ENCODE results near the gene ABCA7. TPM values are rescaled to one million over a fixed set of nuclear protein-coding genes. Genes with fewer than 3 reads are reported as not detected.
A peak's percentile ranks its signal among the peaks of the same experiment; 100 is the strongest.

Gene ABCA7, protein sequence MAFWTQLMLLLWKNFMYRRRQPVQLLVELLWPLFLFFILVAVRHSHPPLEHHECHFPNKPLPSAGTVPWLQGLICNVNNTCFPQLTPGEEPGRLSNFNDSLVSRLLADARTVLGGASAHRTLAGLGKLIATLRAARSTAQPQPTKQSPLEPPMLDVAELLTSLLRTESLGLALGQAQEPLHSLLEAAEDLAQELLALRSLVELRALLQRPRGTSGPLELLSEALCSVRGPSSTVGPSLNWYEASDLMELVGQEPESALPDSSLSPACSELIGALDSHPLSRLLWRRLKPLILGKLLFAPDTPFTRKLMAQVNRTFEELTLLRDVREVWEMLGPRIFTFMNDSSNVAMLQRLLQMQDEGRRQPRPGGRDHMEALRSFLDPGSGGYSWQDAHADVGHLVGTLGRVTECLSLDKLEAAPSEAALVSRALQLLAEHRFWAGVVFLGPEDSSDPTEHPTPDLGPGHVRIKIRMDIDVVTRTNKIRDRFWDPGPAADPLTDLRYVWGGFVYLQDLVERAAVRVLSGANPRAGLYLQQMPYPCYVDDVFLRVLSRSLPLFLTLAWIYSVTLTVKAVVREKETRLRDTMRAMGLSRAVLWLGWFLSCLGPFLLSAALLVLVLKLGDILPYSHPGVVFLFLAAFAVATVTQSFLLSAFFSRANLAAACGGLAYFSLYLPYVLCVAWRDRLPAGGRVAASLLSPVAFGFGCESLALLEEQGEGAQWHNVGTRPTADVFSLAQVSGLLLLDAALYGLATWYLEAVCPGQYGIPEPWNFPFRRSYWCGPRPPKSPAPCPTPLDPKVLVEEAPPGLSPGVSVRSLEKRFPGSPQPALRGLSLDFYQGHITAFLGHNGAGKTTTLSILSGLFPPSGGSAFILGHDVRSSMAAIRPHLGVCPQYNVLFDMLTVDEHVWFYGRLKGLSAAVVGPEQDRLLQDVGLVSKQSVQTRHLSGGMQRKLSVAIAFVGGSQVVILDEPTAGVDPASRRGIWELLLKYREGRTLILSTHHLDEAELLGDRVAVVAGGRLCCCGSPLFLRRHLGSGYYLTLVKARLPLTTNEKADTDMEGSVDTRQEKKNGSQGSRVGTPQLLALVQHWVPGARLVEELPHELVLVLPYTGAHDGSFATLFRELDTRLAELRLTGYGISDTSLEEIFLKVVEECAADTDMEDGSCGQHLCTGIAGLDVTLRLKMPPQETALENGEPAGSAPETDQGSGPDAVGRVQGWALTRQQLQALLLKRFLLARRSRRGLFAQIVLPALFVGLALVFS (N-terminal part only)
- 12.8 and 16.3 TPM in 2 replicates for total RNA-seq
- long read RNA-seq: 0 reads

DNA sequence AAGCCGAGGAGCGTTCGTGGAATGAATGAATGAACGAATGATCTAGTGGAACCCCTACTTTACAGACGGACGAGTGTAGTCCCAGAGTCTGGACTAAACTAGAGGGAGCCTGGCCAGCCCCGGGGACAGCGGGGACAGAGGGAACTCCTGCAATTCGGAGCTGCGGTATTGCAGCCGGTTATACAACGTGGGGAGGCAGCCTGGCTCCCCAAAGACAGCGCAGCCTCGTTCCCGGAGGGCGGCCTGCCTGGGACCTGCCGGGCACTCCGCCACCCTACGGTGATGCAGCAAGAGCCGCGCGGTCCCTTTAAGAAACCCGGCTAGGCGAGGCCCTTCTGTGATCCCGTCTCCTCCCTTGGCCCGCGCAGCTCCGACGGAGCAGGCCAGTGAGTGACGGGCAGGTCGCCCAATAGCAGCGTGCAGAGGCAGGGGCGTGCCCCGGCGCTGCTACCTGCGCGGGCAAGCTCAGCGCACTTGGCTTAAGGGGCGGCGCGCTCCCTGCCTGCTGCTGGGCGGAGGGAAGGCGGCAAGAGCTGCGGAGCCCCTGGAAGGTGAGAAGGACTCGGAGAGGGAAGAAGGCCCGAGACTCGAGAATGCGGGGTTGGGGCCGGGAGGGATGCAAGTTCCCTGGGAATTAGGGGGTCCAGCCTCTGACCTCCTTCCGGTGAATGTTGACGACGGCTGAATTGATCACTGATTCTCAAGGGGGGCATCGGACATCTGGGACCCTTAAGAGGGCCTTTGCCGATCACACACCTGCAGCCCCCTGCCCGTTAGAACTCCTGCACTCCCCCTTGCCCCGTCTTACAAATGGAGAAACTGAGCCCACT lies at the start of gene ABCA7:
Gene ABCA7, plus strand, starts transcription at position 462 of the 830 bp plus-strand sequence. CDS start 1,255 bp downstream, outside the sequence.
- Mint-ChIP-seq H3K36me3 (ENCODE audit: low read depth) (peaks cover 3% of the 10 kb centered on the region), H3K9me3 (no peaks in the 10 kb centered on the region), H3K27ac (ENCODE audit: unreplicated experiment) (peak within 1 kb of the TSS; percentile 78), H3K4me3 (peak within 1 kb of the TSS; percentile 97), H3K4me1 (peaks cover 27% of the 10 kb centered on the region), H3K27me3 (ENCODE audit: low read depth) (no peaks in the 10 kb centered on the region)
- TF ChIP-seq, protein P1, sequence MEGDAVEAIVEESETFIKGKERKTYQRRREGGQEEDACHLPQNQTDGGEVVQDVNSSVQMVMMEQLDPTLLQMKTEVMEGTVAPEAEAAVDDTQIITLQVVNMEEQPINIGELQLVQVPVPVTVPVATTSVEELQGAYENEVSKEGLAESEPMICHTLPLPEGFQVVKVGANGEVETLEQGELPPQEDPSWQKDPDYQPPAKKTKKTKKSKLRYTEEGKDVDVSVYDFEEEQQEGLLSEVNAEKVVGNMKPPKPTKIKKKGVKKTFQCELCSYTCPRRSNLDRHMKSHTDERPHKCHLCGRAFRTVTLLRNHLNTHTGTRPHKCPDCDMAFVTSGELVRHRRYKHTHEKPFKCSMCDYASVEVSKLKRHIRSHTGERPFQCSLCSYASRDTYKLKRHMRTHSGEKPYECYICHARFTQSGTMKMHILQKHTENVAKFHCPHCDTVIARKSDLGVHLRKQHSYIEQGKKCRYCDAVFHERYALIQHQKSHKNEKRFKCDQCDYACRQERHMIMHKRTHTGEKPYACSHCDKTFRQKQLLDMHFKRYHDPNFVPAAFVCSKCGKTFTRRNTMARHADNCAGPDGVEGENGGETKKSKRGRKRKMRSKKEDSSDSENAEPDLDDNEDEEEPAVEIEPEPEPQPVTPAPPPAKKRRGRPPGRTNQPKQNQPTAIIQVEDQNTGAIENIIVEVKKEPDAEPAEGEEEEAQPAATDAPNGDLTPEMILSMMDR (conservative IDR thresholded peaks at IDR 0.05): peak; percentile 10
- DNase-seq (ENCODE audit: low read depth, low spot score): peak; percentile 99

DNA sequence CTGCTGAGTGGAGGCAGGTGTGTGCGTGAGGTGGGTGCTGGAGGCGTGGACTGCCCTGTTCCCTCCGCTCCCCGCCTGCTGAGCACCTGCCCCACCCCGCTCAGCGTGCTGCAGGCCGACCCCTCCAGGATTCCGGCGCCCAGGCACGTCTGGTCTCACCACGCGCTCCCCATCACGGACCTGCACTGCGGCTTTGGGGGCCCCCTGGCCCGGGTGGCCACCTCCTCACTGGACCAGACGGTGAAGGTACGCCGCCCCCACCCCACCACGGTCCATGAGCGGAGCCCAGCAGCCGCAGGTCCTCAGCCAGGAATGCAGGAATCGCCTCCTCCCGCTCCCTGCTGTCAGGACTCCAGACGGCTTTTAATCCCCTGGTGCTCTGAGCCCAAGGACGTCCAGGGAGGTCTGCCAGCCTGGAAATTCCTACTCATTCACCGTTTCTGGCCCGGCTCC lies 49.8 kb upstream of the ABCA7 start:
- Mint-ChIP-seq H3K4me1 (peaks cover 5% of the 10 kb centered on the region), H3K4me3 (no peak overlapping the region), H3K9me3 (no peaks in the 10 kb centered on the region), H3K36me3 (ENCODE audit: low read depth) (peaks cover 2% of the 10 kb centered on the region), H3K27ac (ENCODE audit: unreplicated experiment) (no peak overlapping the region), H3K27me3 (ENCODE audit: low read depth) (peaks cover 4% of the 10 kb centered on the region)
- DNase-seq (ENCODE audit: low read depth, low spot score): no peak
- TF ChIP-seq, protein P1 (conservative IDR thresholded peaks at IDR 0.05): no peak

DNA sequence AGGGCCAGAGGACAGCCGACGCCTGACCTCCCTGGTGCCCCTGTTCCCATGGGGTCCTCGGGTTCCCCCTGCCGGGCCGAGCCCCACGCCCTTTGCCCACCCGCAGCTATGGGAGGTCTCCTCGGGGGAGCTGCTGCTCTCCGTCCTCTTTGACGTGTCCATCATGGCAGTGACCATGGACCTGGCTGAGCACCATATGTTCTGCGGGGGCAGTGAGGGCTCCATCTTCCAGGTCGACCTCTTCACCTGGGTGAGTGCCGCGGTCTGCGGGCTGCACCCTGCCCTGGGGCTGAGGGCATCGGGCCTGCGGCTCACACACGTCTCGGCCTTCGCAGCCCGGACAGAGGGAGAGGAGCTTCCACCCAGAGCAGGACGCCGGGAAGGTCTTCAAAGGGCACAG lies 49.2 kb upstream of the ABCA7 start:
- no peak for DNase-seq (ENCODE audit: low read depth, low spot score)
- TF ChIP-seq, protein P1 (conservative IDR thresholded peaks at IDR 0.05): no peak
- Mint-ChIP-seq H3K4me3 (no peak overlapping the region), H3K4me1 (peaks cover under 1% of the 10 kb centered on the region), H3K27me3 (ENCODE audit: low read depth) (peaks cover 10% of the 10 kb centered on the region), H3K27ac (ENCODE audit: unreplicated experiment) (no peak overlapping the region), H3K9me3 (no peaks in the 10 kb centered on the region), H3K36me3 (ENCODE audit: low read depth) (peaks cover 2% of the 10 kb centered on the region)

DNA sequence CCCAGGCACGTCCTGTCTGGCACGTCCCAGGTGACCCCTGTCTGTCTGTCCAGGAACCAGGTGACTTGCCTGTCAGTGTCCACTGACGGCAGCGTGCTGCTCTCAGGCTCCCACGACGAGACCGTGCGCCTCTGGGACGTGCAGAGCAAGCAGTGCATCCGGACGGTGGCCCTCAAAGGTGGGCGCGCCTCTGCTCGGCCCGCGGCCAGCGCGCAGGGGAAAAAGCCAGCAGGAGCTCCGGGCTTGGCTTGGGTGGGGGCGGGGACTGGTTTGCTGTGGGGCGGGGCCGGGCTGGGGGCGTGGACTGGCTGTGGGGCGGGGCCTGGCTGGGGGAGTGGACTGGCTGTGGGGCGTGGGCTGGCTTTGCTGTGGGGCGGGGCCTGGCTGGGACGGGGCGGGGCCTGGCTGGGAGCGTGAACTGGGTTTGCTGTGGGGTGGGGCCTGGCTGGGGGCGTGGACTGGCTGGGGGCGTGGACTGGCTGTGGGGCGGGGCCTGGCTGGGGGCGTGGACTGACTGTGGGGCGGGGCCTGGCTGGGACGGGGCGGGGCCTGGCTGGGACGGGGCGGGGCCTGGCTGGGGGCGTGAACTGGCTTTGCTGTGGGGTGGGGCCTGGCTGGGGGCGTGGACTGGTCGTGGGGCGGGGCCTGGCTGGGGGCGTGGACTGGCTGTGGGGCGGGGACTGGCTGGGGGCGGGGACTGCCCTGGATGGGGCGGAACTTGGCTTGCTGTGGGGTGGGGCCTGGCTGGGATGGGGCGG lies 48.6 kb upstream of the ABCA7 start:
- DNase-seq (ENCODE audit: low read depth, low spot score): no peak
- TF ChIP-seq, protein P1 (conservative IDR thresholded peaks at IDR 0.05): no peak
- H3K27me3 Mint-ChIP-seq (ENCODE audit: low read depth): peaks cover 16% of the 10 kb centered on the region
- peaks cover 2% of the 10 kb centered on the region for H3K36me3 Mint-ChIP-seq (ENCODE audit: low read depth)
- H3K4me3 Mint-ChIP-seq: no peak overlapping the region
- no peaks in the 10 kb centered on the region for H3K4me1 Mint-ChIP-seq
- H3K27ac Mint-ChIP-seq (ENCODE audit: unreplicated experiment): no peak overlapping the region
- H3K9me3 Mint-ChIP-seq: no peaks in the 10 kb centered on the region

Measured in neural crest cell (in vitro differentiated cells).